Uterus (tissue), 4 donors: ENCODE measurements around the gene SOX9. TPM values are rescaled to one million over a fixed set of nuclear protein-coding genes. Genes with fewer than 3 reads are reported as not detected.

Experiments used
- DNase-seq, 2 donors: peaks; one replicate each; pipeline ENCODE4 v3.0.0-alpha.2; 2019 to 2020
- H3K27ac ChIP-seq, 2 donors: fragments of 200-600 bp; sonication (generic); 1 replicate in 1 of 2; 2 replicates in 1 of 2; pipeline ENCODE4 v1.5.1; 2016 to 2018
- H3K27me3 ChIP-seq, 2 donors: fragments of 200-600 bp; sonication (generic); one replicate each; pipeline ENCODE4 v1.5.1; 2018 to 2019; ENCODE audit warnings: control low read depth in 1 of 2
- H3K36me3 ChIP-seq, 2 donors: fragments of 200-600 bp; sonication (generic); one replicate each; pipeline ENCODE4 v1.5.1; 2019; ENCODE audit warnings: control low read depth in 1 of 2
- H3K4me1 ChIP-seq, 2 donors: fragments of 200-600 bp; sonication (generic); one replicate each; pipeline ENCODE4 v1.5.1; 2018 to 2019; ENCODE audit warnings: control low read depth in 1 of 2
- H3K4me3 ChIP-seq, 2 donors: fragments of 200-600 bp; sonication (generic); 1 replicate in 1 of 2; 2 replicates in 1 of 2; pipeline ENCODE4 v1.5.1; 2018 to 2019; ENCODE audit warnings: mild to moderate bottlenecking in 1 of 2
- H3K9me3 ChIP-seq, 2 donors: fragments of 200-600 bp; sonication (generic); one replicate each; pipeline ENCODE4 v1.5.1; 2019; ENCODE audit warnings: control low read depth in 1 of 2
- CTCF ChIP-seq, 4 experiments: fragments of 200-600 bp in 2 of 4; fragments of 450-650 bp in 2 of 4; sonication (generic) in 2 of 4; IDR thresholded peaks; one replicate each; pipeline ENCODE4 v1.5.1; 2016 to 2019; ENCODE audit warnings: antibody characterized with exemption in 4 of 4, mild to moderate bottlenecking in 2 of 4, moderate library complexity in 1 of 4
- POLR2A ChIP-seq, 2 donors: fragments of 450-650 bp; IDR thresholded peaks; one replicate each; pipeline ENCODE4 v1.6.1; 2016; ENCODE audit warnings: antibody characterized with exemption in 2 of 2, mild to moderate bottlenecking in 1 of 2, moderate library complexity in 1 of 2
- intact Hi-C: fragments of 100-400 bp; cut with DNase I; formaldehyde crosslinking; loops from one replicate; pipeline ENCODE4 v1.15.1; 2023; ENCODE audit warnings: low total_unique reads
- total RNA-seq, 4 donors: library from RNA; depleted of rRNA in 3 of 4; stranded (reverse); fragments of >200 nt in 3 of 4; gene quantifications; one replicate each; pipeline versions ENCODE4 v1.1.0 to v1.2.4, GENCODE V29; 2014 to 2023
- donor health status: DM: yes; HTN: yes; CAD: no.

Gene SOX9
- total RNA-seq, 4 donors from 2014 or later: 1.8 to 6.8 TPM; not detected in 2

GRCh38 chr17:72126575-72127486 is 6.0 kb downstream of the SOX9 start:
- intact Hi-C loops: no loop called here
- no peak overlapping the region for H3K4me3 ChIP-seq
- no peak overlapping the region for H3K27ac ChIP-seq
- peaks cover 0 to 2% of the 10 kb centered on the region in 2 donors for H3K4me1 ChIP-seq
- no peak for DNase-seq
- H3K36me3 ChIP-seq: no peaks in the 10 kb centered on the region
- TF ChIP-seq POLR2A (IDR thresholded peaks at IDR 0.05): no peak
- TF ChIP-seq CTCF (IDR thresholded peaks at IDR 0.05): no peak
- peaks cover 0 to 25% of the 10 kb centered on the region in 2 donors for H3K27me3 ChIP-seq
- H3K9me3 ChIP-seq: no peaks in the 10 kb centered on the region

GRCh38 chr17:72128039-72128438 is 7.2 kb downstream of the SOX9 start:
- intact Hi-C loops: no loop called here
- Histone ChIP-seq H3K4me3 (no peak overlapping the region), H3K4me1 (no peaks in the 10 kb centered on the region), H3K36me3 (no peaks in the 10 kb centered on the region), H3K27ac (no peak overlapping the region), H3K9me3 (no peaks in the 10 kb centered on the region), H3K27me3 (peaks cover 0 to 16% of the 10 kb centered on the region in 2 donors)
- no peak for DNase-seq
- TF ChIP-seq POLR2A (IDR thresholded peaks at IDR 0.05) (no peak), CTCF (IDR thresholded peaks at IDR 0.05) (no peak)

- H3K36me3 ChIP-seq: no peaks in the 10 kb centered on the region
- no peak for TF ChIP-seq POLR2A (IDR thresholded peaks at IDR 0.05)
- no peak for TF ChIP-seq CTCF (IDR thresholded peaks at IDR 0.05)
- no peaks in the 10 kb centered on the region for H3K27me3 ChIP-seq
- H3K4me1 ChIP-seq: no peaks in the 10 kb centered on the region
- H3K4me3 ChIP-seq: no peak overlapping the region
- H3K27ac ChIP-seq: no peak overlapping the region
- intact Hi-C loops: no loop called here
- H3K9me3 ChIP-seq: no peaks in the 10 kb centered on the region
- DNase-seq: no peak
These were observed 14.0 kb downstream of the SOX9 start for GRCh38 chr17:72134608-72135394.

- Histone ChIP-seq H3K27me3 (no peaks in the 10 kb centered on the region), H3K36me3 (no peaks in the 10 kb centered on the region), H3K4me1 (no peaks in the 10 kb centered on the region), H3K27ac (no peak overlapping the region), H3K4me3 (no peak overlapping the region), H3K9me3 (no peaks in the 10 kb centered on the region)
- DNase-seq: no peak
- TF ChIP-seq POLR2A (IDR thresholded peaks at IDR 0.05) (no peak), CTCF (IDR thresholded peaks at IDR 0.05) (no peak)
- intact Hi-C loops: no loop called here
These were observed 14.9 kb downstream of the SOX9 start for GRCh38 chr17:72135546-72136325.
